HG03280 (cell line): ENCODE measurements around the gene MRPL30.
"Not testable (repeated sequence)": the region's sequence is repeated elsewhere in the genome, so short reads cannot be mapped to it uniquely, and the experiment has no call there.

Experiments used
- ATAC-seq: cut with Tn5 transposase; IDR thresholded peaks from one replicate; pipeline ENCODE4 v1.9.1; 2021; ENCODE audit warnings: mild to moderate bottlenecking, moderate library complexity; ENCODE audit not compliant: unreplicated experiment

The MRPL30 gene

DNA sequence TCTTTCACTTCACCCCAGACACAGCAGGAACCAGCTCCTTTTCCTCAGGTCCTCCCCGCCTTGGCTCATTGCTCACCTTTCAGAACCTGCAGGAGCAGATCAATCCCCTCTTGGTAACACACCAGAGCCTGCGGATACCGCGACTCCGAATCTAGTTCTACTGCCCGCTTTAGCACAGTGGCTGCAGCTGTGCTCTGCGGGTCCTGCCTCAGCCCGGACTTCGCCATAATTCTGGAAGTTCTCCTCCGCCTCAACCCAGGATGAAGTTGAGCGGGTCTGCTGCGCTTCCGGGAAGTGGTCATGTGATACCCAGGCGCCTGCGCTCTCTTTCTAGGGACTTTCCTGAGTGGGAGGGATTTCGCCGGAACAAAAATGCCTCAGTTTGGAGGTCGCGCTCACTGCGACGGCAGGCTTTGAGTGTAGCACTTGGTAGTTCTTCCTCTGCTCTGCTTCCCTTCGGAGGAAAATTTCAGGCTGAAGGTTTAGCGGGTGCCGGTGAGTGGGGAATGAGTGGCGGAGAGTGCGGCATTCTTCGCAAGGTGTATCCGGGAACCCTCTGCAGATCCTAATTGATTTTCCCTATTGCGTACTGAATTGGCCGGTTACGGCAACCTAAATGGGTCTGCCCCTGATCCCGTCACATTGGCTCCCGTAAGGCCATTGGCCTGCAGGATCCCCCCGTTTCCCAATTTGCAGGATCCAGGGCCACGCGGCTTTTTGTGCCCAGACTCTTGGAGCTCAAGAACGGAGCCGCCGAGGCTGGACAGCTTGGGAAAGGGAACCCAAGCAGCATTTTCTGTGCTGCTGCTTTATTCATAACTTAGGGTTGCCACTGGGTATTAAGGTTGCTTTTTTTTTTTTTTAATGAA is at the start of gene MRPL30, which contains the start of gene MITD1:
Gene MRPL30 (plus strand): TSS at position 430 of the 869 bp plus-strand sequence. CDS start 5,020 bp downstream, outside the sequence.
Gene MITD1 (minus strand): TSS at position 304 of the 869 bp plus-strand sequence. CDS start 77 bp downstream, at position 227.
- ATAC-seq, result peak; percentile 95

DNA sequence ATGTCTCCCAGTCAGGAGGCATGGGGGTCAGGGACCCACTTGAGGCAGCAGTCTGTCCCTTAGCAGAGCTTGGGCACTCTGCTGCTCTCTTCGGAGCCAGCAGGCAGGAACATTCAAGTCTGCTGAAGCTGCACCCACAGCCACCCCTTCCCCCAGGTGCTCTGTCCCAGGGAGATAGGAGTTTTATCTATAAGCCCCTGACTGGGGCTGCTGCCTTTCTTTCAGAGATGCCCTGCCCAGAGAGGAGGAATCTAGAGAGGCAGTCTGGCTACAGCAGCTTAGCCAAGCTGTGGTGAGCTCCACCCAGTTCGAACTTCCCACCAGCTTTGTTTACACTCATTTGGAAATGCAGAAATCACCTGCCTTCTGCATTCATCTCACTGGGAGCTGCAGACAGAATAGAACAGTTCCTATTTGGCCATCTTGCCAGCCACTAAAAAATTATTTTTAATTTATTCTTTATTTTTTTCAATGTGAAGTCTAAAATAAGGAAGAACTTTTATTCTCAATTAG is 45.9 kb upstream of the MRPL30 start:
- not testable (repeated sequence) for ATAC-seq

DNA sequence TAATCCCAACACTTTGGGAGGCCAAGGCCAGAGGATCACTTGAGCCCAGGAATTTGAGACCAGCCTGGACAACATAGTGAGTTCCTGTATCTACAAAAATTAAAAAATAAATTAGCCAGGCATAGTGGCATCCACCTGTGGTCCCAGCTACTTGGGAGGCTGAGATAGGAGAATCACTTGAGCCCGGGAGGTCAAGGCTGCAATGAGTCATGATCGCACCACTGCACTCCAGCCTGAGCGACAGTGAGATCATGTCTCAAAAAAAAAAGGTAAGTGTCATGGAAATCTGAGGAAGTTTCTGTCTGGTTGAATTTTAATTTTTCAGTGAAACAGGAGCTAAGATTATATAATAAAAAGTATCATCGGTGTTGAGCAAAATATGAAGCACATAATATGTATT is 42.0 kb upstream of the MRPL30 start:
- no peak for ATAC-seq

DNA sequence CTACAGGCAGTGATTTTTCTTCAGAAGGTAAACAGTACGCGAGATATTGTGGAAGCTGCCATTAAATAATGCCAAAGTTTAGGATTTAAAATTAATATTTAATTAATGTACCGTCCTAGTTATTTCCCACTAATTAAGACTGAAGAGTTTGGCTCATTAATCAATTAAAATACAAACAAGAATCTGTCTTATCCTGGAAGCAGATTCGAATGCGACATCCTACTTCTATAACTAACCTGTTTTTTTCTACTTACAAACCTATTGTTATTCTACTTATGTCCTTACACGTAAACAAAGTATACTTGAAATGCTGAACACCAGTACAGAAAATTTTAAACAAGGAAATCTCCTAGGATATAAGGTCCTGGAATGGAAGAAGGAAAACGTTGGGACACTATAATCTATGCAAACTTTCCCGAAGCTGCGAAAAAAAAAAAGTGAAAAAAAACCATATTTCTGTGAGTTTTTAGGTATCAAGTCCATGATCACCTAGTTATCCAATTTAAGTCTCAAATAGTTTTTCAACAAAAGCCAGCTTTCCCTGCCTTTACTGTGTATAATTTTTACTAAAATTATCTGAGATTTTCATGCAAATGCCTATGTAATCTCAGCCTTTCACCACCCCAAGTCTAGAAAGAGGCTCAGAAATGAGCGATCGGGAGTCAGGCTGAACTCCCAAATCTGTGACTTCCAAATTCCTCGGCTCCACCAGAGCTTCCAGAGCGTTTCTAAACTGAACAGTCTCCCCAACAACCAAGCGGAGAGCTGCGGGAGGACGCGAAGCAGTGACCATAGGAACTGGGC is 40.7 kb upstream of the MRPL30 start:
- no peak for ATAC-seq

DNA sequence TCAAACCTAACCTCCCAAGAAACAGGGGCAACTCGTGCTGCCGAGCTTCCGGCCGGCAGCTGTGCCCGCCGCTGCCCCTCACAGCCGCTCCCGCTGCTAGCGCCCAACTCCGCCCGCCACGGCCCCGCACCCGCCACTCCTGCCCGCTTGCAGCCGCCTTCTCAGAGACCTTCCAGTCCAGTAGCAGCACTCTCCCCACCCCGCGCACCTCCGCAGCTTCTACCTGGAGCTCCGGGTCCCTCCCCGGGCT is 40.2 kb upstream of the MRPL30 start:
- no peak for ATAC-seq

DNA sequence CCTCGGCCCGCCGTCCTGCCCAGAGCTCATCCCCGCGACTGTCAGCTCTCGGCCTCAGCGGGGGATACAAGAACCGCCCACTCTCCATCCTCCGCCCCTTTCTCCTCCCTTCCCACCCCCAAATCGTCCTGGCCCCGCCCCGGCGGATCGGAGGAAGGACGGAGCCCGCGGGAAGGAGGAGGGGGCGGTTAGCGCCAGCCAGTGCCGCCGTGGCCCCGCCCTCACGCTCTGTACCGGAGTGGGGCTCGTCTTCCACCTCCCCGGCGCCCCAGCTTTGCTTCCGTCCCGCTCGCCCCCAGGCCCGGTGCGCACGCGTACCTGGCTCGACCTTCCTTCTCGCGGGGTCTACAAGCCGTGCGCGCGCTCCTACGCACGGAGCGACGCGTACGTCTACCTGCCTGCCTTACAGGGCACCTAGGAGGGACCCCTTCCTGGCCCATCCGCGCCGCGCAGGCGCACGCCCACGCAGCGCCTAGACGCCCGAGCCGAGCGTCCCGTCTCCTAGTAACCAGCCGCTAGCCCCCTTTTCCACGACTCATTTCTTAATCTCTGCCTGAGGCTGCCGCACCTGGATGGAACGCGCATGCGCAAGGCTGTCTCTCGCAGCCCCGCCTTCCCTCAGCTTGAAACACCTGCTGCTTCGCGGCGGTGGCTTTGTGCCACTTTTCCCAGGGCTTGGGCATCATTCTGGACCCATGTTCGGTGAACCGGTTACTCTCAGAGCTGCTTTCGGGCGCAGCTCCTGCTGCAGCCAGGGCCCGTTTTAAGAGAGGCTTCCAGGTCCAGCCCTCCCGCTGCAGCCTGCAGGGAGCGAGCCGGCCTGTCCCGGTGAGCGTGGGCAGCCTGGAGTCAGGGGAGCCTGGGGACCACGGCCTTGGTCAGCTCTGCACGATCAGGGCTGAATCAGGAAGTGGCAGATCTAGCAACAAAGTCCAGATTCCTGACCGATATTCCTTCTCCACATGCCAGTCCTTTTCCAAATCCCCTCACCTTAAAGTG is 39.6 kb upstream of the MRPL30 start, which contains the start of gene C2orf15:
Gene C2orf15 (plus strand): TSS at position 598 of the 999 bp plus-strand sequence. CDS start 8,852 bp downstream, outside the sequence.
- ATAC-seq, result peak; percentile 89

DNA sequence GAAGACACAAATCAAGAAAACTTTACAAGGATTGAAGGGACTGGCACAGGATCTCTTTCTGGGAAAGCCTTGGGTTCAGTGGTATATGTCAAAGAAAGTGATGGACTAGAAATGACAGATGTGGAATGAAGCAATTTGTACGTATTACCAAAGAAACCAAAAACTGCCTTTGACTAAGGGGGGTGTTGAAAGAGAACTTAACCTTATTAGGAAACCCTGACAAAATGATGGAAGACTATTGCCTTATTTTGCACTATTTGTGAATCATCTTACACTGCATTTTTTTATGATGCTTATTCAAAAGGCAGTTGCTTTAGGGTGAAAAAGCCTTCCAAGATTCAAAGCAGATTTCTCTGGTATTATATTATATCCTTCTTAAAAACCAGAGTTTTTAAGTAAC is 30.3 kb upstream of the MRPL30 start:
- no peak for ATAC-seq

DNA sequence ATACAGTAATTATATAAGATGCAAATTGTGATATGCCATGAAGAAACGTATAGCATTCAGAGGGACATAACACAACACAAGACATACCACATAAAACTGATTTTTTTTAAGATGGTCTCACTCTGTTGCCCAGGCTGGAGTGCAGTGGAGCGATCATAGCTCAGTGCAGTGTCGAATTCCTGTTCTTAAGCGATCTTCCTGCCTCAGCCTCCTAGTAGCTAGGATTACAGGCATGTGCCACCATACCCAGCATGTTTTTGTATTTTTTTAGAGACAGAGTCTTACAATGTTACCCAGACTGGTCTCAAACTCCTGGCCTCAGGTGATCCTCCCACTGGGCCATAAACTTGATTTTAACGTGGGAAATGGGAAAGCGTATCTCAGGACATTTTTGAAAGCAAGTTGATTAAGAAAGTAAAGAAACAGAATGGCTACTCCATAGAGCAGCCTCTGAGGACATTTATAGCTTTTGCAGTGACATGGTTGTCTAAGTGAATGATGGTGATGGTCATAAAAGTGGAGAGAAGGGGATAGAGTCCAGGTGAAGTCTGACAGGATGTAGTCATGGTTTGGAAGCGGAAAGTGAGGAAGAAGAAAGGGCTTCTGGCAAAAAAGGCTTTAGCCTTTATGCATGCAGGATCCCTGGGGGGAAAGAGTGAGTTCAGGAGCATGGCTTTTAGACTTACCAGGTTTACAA is 28.6 kb upstream of the MRPL30 start:
- ATAC-seq, result no peak

DNA sequence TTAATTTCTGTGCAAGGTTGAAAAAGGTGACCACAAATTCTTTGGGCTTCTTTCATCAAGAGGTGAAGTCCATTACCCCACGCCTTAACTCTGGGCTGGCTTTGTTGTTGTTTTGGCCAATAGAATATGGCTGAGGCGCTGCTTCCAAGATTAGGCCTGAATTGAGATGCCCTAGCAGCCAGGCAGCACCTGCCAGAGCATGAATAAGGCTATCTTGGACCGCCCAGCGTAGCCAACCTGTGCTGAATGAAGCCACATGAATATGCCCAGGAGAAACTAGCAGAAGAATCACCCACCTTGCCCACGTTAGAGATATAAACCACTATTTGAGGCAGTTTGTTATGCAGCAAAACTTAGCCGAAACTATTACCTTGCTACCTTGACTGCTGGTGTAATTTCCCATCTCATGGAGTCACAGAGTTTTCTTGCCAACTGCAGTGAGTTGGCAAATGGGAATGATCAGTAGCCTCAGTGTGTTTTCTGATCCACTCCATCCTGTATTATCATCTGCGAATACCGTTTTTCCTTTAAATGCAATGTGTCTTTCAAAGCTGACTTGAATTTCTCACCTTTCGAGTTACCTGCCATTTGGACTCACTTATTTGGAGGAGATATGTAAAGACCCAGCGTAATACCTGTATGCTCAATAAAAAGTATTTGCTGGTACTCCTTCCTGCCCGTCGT is 26.9 kb upstream of the MRPL30 start:
- ATAC-seq, result no peak

DNA sequence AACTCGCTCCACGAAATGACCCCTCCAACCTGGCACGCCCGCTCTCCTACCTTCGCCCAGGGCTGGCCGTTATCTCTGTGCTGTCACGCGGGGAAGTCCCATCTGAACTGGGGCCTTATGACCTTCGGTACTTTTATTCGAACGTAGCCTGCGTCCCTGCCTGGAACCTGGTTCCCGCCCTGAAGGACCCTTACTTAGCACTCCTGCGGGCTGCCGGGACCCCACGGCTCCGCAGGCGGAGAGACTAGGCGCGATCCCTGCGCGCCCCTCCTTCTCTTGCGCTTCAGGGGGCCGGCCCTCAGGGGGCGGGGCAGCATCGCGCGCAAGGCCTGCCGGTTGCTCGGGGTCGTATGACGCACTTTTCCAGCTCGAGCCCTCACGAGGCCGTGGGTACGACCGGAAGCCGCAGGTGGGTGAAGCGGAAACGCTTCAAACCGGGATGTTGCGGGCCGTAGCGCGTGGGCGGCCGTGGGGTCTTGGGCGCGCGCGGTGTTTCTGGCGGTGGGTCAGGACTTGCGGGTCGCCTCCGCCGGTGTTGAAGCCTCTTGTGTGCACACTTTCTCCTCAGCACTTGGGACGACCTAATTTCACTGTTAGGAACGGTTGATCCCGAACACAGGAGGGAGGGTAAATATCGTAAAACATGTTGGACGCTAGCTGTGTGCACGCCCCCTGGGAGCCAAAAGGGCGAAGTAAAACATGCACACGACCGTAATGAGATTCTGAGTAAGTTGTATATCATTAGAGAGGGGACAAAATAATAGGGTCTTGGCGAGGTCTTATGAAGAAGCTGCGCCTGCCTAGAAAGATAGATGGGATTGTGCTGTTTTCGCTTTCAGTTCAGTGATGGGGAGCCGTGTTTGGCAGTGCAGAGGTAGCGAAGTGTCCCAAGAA is 26.1 kb upstream of the MRPL30 start, which contains the start of the genes LIPT1 and TSGA10:
Gene LIPT1 (plus strand): TSS at position 325 of the 894 bp plus-strand sequence. CDS start 6,991 bp downstream, outside the sequence.
Gene TSGA10 (minus strand): TSS at position 300 of the 894 bp plus-strand sequence. CDS start 45,503 bp downstream, outside the sequence.
- peak; percentile 98 for ATAC-seq

DNA sequence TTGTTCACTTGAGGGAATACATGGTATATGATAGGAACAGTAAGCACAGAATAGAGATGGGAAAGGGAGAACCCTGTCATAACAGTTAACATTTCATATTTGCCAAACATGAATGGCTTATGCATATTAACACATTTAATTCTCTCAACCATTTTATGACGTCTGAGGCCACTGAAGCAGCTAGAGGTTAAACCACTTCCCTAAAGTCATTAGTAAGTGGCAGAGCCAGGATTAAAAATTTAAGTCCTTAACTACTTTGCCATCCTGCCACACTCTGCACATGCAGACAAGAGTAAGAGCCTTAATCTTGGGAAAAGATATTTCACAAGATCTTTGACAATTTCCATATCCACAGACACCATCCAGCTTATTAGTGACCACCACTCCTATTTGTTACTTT is 24.1 kb upstream of the MRPL30 start:
- ATAC-seq, result no peak

DNA sequence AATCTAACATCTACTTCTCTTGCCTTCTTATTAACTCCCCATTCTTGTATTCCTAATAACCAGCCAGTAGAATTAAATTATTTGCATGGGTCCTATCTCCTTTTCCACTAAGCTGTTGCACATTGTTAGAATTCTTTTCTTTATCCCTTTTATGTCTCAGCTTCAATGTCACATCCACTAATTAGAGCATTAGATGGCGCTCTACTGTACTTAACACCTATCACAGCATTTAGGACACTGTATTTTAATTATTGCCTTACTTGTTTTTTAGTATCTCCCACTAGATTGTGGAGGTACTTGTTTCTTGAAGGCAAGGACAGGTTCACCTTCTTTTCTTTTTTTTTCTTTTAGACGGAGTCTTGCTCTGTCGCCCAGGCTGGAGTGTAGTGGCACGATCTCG is 22.4 kb upstream of the MRPL30 start:
- ATAC-seq, result no peak

DNA sequence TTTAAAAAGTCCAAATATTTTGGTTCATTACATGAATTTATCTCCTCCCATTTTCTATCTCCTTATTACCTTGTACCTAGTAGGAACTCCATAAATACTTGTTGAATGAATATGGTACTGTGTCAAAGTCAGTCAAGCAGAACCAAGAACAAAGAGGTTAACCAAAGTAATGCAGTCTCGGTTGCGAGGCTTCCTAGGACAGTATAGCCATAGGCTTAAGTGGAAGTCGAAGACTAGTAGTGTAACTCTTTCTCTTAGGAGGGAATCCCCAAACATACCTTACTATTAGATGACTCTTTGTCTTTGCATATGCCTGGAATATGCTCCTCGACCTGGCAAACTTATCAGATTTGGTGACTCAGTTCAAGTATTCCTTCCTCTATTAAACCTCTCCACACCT is 21.4 kb upstream of the MRPL30 start:
- ATAC-seq, result no peak

DNA sequence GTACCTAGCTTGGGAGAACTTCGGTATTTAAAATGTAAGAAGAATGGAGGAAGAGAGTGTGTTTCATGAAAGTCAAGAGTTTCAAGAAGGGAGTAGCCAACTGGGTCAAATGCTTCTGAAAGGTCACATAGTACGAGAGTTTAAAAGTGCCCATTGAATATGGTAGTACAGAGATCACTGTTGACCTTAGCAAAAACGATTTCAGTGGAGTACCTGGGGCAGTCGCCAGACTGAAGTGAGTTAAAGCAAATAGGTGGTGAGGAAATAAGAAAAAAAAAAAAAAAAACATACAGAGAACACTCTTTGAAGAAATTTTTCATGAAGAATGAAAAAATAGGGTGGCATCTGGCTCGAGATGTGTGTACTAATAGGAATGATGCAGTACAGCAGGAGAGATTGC is 14.8 kb upstream of the MRPL30 start:
- no peak for ATAC-seq

DNA sequence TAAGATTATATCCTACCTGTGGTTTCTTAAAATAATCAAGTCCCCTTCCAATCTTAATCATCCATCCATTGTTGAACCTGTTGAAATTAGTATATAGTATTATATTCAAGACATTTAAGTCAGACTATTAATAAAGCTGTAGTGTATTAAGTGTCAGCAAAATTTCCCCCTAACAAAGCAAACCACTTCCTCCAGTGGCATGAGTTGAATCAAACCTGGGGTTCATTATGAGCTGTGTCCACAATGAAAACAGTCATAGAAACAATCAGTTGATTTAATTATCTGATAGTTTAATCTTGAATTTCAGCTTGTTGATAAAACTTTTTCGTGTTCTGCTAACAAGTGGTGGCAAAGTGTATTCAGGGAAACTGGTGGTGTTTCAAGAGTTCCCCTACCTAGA is 11.4 kb upstream of the MRPL30 start:
- ATAC-seq, result no peak

DNA sequence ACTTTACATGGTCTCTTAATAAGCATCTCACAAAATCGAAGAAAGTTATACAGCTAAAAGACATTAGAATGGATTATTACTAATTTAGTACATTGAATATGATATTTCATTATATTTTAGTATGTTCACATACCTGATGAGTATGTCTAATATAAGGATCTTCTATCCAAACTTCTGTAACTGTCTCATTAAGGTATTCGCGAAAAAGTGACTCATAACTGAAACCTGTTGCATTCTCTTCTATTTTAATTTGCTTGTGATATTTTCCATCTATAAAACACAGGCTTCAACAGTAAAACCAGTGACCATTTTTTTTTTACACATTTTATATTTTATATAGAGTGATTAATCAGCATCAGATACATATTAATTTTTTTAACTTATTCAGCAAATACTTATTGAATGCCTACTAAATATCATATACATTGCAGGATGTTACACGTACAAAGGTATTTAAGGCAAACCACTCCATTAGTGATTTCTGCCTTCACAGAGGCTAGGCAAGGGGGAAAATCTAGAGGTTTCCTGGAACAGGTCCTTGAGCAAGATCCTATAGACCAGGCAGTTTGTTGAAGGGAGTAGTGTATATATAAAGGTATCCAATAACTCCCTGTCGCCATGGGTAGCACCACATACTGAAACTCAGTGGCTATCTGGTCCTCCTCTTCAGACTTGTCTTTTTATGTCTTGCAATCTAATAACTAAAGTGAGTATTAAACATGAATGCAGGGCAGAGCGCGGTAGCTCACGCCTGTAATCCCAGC is 9.4 kb upstream of the MRPL30 start:
- ATAC-seq, result no peak

DNA sequence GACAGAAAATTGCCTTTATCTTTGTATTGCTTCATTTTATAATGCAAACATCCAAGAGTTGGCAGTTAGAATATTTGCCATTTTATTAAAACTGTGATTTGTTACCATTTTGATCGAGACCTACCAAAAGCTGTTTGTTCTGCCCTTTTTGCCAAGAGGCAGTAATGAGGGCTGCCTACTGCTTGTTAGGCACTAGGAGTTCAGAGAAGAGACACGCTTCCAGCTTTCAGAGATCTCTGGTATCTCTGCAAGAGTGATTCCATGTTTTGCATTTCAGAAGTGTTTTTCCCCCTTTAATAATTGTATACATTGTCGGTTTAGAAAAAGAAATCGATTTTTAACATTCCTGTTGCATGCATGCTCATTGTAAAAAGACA is 628 bp downstream of the MRPL30 start:
- ATAC-seq, result no peak
